Muscle of arm (tissue), 12 donors: ENCODE measurements around the gene HOXA11. TPM values are rescaled to one million over a fixed set of nuclear protein-coding genes. Genes with fewer than 3 reads are reported as not detected.

ENCODE experiments used
- DNase-seq: peaks from one replicate; pipeline ENCODE4 v3.0.0-alpha.2; 2013
- polyA plus RNA-seq, 12 donors: library from polyadenylated mRNA; unstranded; fragments of 120-200 nt; gene quantifications; one replicate each; pipeline ENCODE4 v1.2.1, GENCODE V29; 2013; ENCODE audit not compliant: insufficient read length in 12 of 12

HOXA11 gene
- polyA plus RNA-seq, 12 donors = 0.58 to 10.1 (median 2.2) TPM; not detected in 1

GRCh38 chr7:27207348-27207985 is 22.4 kb upstream of the HOXA11 start:
- no peak for DNase-seq

GRCh38 chr7:27205325-27206280 is 20.6 kb upstream of the HOXA11 start:
- no peak for DNase-seq

- no peak for DNase-seq
Observed at GRCh38 chr7:27204851-27205322, 19.9 kb upstream of the HOXA11 start.

- DNase-seq = no peak
Observed at GRCh38 chr7:27203964-27204594, 19.0 kb upstream of the HOXA11 start.

GRCh38 chr7:27203365-27203953 is 18.4 kb upstream of the HOXA11 start:
- no peak for DNase-seq

- no peak for DNase-seq
Observed at GRCh38 chr7:27202862-27203134, 17.8 kb upstream of the HOXA11 start.

GRCh38 chr7:27202018-27202861 is 17.2 kb upstream of the HOXA11 start:
- DNase-seq = no peak

- no peak for DNase-seq
Observed at GRCh38 chr7:27201580-27202017, 16.6 kb upstream of the HOXA11 start.

GRCh38 chr7:27200761-27201579 is 15.9 kb upstream of the HOXA11 start:
- DNase-seq = no peak

- DNase-seq = no peak
Observed at GRCh38 chr7:27199849-27200760, 15.1 kb upstream of the HOXA11 start, which contains the start of gene HOXA13. Gene HOXA13 (minus strand): TSS chr7:27200091. CDS start chr7:27200077, 14 bp downstream.

GRCh38 chr7:27198871-27199801 is 14.1 kb upstream of the HOXA11 start:
- no peak for DNase-seq

- DNase-seq = no peak
Observed at GRCh38 chr7:27198138-27198841, 13.3 kb upstream of the HOXA11 start.

GRCh38 chr7:27197137-27198042 is 12.4 kb upstream of the HOXA11 start:
- no peak for DNase-seq

GRCh38 chr7:27196287-27196767 is 11.3 kb upstream of the HOXA11 start:
- DNase-seq = peak; percentile 86

GRCh38 chr7:27194686-27195379 is 9.8 kb upstream of the HOXA11 start:
- DNase-seq = no peak
